Activated naive CD4-positive, alpha-beta T cell treated with anti-CD3 and anti-CD28 coated beads, Interleukin-2, amount 50 U/mL, for 16 hours (primary cell): ENCODE measurements around the gene EIF3B.
"Not testable (repeated sequence)": the region's sequence is repeated elsewhere in the genome, so short reads cannot be mapped to it uniquely, and the experiment has no call there.

Experiments
- DNase-seq: peaks from one replicate; pipeline ENCODE4 v3.0.0-alpha.2; 2020

EIF3B gene

GRCh38 chr7:2379161-2379560 is 24.5 kb downstream of the EIF3B start:
- DNase-seq: no peak

GRCh38 chr7:2379821-2380450 is 25.3 kb downstream of the EIF3B start:
- no peak for DNase-seq

- DNase-seq: no peak
Observed at GRCh38 chr7:2380461-2380860, 25.8 kb downstream of the EIF3B start.

GRCh38 chr7:2381227-2381626 is 26.6 kb downstream of the EIF3B start:
- DNase-seq: no peak

GRCh38 chr7:2381881-2382509 is 27.4 kb downstream of the EIF3B start:
- no peak for DNase-seq

- DNase-seq: no peak
Observed at GRCh38 chr7:2383543-2384274, 29.1 kb downstream of the EIF3B start.

GRCh38 chr7:2384354-2385243 is 30.0 kb downstream of the EIF3B start:
- DNase-seq: no peak

GRCh38 chr7:2386122-2386521 is 31.5 kb downstream of the EIF3B start:
- not testable (repeated sequence) for DNase-seq

- no peak for DNase-seq
Observed at GRCh38 chr7:2386964-2387669, 32.5 kb downstream of the EIF3B start.

- DNase-seq: no peak
Observed at GRCh38 chr7:2387897-2388636, 33.4 kb downstream of the EIF3B start.

- no peak for DNase-seq
Observed at GRCh38 chr7:2388637-2388954, 34.0 kb downstream of the EIF3B start.

GRCh38 chr7:2390020-2390816 is 35.6 kb downstream of the EIF3B start:
- DNase-seq: not testable (repeated sequence)

- no peak for DNase-seq
Observed at GRCh38 chr7:2393706-2394105, 39.1 kb downstream of the EIF3B start.

GRCh38 chr7:2394566-2395082 is 40.0 kb downstream of the EIF3B start:
- DNase-seq: no peak

- no peak for DNase-seq
Observed at GRCh38 chr7:2398506-2398905, 43.9 kb downstream of the EIF3B start.

GRCh38 chr7:2399848-2400587 is 45.4 kb downstream of the EIF3B start:
- no peak for DNase-seq

- no peak for DNase-seq
Observed at GRCh38 chr7:2402687-2403013, 48.0 kb downstream of the EIF3B start.

GRCh38 chr7:2403014-2403717 is 48.5 kb downstream of the EIF3B start, which contains the start of gene CHST12:
CHST12 (plus strand) TSS chr7:2403611; CDS start chr7:2432640, 29,029 bp downstream.
- DNase-seq: peak; percentile 94
